DND-41 (cell line): ENCODE measurements around the gene ZAP70.

ENCODE experiments used
- EZH2 ChIP-seq: IDR thresholded peaks from 3 replicates; pipeline ENCODE4 v1.6.1; 2012; ENCODE audit warnings: borderline replicate concordance, low read depth, mild to moderate bottlenecking, moderate library complexity, low read length, inconsistent platforms; ENCODE audit not compliant: severe bottlenecking
- TF ChIP-seq, protein P1 (sequence below): IDR thresholded peaks from 2 replicates; pipeline ENCODE4 v1.5.1; 2012; ENCODE audit warnings: borderline replicate concordance, low read length, moderate library complexity, mild to moderate bottlenecking; ENCODE audit not compliant: poor library complexity, severe bottlenecking; ENCODE audit errors: extremely low read depth

DNA sequence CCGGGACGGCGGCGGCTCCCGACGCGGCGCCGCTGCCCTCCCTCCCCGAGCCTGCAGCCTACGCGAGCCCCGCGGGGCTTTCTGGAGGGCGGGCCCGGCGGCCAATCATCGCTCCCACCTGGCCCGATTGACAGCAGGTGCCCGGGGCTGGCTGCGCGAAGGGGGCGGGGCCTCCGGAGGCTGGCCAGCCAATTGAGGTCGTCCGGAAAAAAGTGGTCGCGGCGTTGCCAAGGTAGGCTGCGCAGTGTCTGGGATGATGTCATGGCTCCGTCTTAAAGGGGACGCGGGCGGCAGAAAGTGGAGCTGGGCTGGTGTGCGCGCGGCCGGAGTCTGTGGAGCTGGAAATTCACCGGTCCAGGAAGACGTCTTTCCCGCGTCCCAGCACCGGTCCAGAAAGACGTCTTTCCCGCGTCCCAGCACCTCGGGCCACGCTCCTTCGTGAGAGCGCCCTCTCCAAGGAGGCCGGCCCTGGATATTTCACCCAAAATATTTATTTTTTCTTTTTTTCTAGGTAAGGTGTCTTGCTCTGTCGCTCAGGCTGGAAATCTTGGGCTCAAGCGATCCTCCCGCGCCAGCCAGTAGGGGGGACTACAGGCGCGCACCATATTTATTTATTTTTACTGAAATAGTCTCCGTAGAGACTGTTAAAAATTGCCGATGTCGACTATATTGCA lies 49.3 kb upstream of the ZAP70 start, which contains the start of gene ACTR1B:
- TF ChIP-seq, protein P1, sequence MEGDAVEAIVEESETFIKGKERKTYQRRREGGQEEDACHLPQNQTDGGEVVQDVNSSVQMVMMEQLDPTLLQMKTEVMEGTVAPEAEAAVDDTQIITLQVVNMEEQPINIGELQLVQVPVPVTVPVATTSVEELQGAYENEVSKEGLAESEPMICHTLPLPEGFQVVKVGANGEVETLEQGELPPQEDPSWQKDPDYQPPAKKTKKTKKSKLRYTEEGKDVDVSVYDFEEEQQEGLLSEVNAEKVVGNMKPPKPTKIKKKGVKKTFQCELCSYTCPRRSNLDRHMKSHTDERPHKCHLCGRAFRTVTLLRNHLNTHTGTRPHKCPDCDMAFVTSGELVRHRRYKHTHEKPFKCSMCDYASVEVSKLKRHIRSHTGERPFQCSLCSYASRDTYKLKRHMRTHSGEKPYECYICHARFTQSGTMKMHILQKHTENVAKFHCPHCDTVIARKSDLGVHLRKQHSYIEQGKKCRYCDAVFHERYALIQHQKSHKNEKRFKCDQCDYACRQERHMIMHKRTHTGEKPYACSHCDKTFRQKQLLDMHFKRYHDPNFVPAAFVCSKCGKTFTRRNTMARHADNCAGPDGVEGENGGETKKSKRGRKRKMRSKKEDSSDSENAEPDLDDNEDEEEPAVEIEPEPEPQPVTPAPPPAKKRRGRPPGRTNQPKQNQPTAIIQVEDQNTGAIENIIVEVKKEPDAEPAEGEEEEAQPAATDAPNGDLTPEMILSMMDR: peak; percentile 58
- no peak for TF ChIP-seq EZH2
